ENCODE data around the gene WNK1.
"Not testable (repeated sequence)": the region's sequence is repeated elsewhere in the genome, so short reads cannot be mapped to it uniquely, and the experiment has no call there.

Gene WNK1

DNA sequence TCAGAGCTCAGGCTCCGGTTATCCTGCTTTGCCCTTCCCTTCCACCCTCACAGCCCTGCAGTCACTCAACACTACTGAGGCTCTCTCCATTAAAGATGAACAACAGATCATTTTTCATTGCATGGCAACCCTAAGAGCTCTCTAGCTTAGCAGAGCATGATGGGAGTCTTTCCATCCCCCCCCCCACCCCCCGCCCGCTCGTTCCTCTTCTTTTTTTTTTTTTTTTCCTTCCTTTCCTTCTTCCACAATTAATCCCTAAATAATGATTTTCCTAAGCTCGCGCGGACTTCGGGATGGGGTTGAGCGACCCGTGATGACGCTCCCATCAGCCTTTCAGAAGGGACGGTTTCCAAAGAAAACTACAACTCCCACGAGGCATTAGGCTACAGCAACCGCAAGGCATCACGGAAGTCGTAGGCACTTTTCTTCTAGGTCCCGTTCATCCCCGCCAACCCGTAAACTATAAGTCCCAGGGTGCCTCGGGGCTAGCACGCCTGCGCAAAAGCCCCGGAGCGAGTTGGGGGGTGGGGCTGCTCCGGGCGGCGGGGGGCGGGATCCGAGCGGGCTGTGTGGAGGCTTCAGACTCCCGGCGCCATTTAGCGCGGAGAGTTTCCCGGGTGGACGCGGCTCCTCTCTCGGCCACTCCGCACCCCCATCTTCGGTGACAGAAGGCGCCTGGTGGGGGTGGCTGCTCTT is at the start of gene WNK1:
Gene WNK1 (plus strand): TSS at position 581 of the 696 bp plus-strand sequence. CDS start 987 bp downstream, outside the sequence.
- in situ Hi-C loops (cut with HindIII; ENCODE audit: low sequenced_read_pairs), result no loop called here
- DNase-seq (ENCODE audit: low read depth), result peak; percentile 98
- peak within 1 kb of the TSS; percentile 90 for H3K4me3 ChIP-seq (ENCODE audit: low read depth, low read length)
- TF ChIP-seq, protein P1, sequence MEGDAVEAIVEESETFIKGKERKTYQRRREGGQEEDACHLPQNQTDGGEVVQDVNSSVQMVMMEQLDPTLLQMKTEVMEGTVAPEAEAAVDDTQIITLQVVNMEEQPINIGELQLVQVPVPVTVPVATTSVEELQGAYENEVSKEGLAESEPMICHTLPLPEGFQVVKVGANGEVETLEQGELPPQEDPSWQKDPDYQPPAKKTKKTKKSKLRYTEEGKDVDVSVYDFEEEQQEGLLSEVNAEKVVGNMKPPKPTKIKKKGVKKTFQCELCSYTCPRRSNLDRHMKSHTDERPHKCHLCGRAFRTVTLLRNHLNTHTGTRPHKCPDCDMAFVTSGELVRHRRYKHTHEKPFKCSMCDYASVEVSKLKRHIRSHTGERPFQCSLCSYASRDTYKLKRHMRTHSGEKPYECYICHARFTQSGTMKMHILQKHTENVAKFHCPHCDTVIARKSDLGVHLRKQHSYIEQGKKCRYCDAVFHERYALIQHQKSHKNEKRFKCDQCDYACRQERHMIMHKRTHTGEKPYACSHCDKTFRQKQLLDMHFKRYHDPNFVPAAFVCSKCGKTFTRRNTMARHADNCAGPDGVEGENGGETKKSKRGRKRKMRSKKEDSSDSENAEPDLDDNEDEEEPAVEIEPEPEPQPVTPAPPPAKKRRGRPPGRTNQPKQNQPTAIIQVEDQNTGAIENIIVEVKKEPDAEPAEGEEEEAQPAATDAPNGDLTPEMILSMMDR (IDR thresholded peaks at IDR 0.05; ENCODE audit: low read depth, low read length, missing control alignments), result no peak

DNA sequence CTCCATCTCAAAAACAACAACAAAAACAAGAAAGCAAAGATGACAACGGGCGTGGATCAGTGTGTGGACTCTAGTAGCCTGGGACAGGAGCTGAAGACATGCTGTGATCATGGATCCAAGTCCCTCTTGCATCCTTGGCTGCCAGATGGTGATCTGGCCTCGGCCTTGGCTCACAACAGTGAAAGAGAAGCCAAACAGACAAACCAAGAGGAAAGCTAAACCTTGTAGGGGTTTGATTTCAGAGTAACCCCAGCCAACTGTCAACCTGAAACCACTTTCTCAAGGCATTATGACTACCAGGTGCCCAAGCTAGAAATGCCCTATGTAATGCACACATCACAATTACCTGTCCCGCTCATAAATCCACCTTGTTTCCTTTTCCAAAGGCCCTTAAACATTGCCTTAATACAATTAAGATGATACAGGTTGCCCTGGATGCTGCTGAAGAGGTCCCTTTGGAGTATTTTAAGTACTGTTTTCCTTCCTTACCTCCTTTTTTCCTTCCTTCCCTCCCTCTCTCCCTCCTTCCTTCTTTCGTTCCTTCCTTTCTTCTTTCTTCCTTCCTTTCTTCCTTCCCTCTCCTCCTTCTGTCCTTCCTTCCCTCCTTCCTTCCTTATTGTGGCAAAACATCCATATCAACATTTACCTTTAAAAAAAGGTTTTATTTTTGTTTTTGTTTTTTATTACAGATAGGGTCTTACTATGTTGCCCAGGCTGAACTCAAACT is 47.7 kb upstream of the WNK1 start:
- H3K4me3 ChIP-seq (ENCODE audit: low read depth, low read length), result no peak overlapping the region
- TF ChIP-seq, protein P1 (IDR thresholded peaks at IDR 0.05; ENCODE audit: low read depth, low read length, missing control alignments), result no peak
- no peak for DNase-seq (ENCODE audit: low read depth)
- in situ Hi-C loops (cut with HindIII; ENCODE audit: low sequenced_read_pairs), result no loop called here

DNA sequence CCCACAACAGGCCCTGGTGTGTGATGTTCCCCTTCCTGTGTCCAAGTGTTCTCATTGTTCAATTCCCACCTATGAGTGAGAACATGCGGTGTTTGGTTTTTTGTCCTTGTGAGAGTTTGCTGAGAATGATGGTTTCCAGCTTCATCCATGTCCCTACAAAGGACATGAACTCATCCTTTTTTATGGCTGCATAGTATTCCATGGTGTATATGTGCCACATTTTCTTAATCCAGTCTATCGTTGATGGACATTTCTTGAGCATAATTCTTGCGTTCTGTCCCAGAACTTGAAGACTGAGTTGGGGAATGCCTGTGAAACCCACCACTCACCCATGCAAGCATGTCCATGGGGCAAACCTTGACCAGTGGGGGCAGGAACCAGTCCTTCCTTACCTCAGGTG is 44.3 kb upstream of the WNK1 start:
- in situ Hi-C loops (cut with HindIII; ENCODE audit: low sequenced_read_pairs); DNase-seq (ENCODE audit: low read depth): not testable (repeated sequence)

DNA sequence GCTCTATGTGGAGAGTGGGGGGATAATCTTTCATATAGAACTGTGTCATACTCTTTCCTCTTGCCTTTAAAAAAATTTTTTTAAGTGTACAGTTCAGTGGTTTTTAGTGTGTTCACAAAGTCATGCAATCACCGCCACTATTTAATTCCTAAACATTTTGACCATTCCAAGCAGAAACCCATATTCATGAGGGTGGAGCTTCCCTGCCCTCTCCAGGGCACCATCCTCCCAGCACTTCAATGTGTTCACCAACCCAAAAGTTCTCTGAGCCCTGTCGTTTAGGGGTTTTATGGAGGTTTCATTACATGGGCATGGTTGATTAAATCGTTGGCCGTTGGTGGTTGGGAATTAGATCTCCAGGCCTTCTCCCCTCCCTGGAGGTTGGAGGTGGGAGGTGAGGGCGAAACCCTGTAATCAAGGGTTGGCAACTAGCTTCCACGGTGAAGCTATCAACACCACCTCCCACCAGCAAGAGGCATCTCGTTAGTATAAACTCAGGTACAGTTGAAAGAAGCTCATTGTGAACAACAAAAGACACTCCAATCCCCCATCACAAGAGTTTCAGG is 42.8 kb upstream of the WNK1 start:
- TF ChIP-seq, protein P1 (IDR thresholded peaks at IDR 0.05; ENCODE audit: low read depth, low read length, missing control alignments), result no peak
- DNase-seq (ENCODE audit: low read depth), result no peak
- H3K4me3 ChIP-seq (ENCODE audit: low read depth, low read length), result no peak overlapping the region
- in situ Hi-C loops (cut with HindIII; ENCODE audit: low sequenced_read_pairs), result no loop called here

More for the DNA sequence above, 44.3 kb upstream of the WNK1 start:
- H3K4me3 ChIP-seq (ENCODE audit: low read depth, low read length), result not testable (repeated sequence)

DNA sequence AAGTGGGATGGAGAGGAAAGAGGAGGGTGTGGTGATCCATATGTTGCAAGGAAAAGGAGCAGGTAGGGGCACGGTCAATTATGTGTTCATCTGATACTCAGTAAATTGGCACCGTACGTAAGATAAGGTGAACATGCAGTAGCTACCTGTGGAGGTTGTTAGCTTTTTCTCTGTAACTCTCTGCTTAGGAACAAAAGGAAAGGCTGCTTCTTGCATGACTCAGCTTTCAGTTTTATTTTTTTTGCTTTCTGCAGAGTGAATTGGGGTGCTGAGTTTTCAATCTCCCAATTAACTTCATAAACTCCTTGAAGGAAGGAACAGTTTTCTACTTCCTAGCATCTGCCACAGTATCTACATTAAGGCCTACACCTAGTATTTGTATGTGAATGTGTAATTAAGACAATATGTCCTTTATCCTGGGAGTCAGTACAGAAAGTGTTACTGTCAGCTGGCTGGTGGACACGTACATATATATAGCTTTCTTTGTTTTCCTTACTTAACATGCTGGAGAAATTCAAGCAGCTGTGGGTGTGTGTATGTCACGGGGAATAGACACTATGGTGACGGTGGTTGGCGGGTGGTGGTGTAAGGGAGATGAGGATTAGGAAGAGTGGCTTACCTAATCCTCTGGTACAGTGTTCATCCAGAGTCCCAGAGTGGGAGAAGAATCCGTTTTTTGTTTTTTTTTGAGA is 40.1 kb upstream of the WNK1 start:
- TF ChIP-seq, protein P1 (IDR thresholded peaks at IDR 0.05; ENCODE audit: low read depth, low read length, missing control alignments), result no peak
- in situ Hi-C loops (cut with HindIII; ENCODE audit: low sequenced_read_pairs), result no loop called here
- no peak overlapping the region for H3K4me3 ChIP-seq (ENCODE audit: low read depth, low read length)
- DNase-seq (ENCODE audit: low read depth), result no peak

DNA sequence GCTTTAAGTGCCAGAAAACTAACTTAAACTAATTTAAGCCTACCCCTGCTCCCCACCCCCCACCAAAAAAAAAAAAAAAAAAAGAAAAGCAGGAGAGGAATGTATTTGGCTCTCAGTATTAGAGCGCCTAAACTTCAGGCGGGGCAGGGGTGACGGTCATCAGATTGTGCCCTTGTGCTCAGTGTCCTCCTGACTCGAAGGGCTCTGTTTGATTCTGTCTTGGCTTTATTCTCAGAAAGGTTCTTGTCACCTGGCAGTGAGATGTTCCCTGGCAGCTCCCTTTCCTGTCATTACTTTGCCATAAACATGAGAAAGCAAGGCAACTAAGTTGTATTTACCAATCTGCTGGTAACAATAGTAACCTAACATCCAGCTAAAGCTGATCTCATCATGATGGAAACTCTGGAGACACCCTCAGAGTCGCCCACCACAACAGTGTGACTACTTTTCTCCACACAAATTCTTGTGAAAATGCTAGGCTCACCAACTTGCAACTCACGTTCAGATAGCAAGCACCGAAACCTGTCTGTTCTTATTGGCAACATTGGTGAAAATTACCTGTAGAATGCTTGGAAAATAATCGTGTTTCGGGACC is 39.0 kb upstream of the WNK1 start:
- in situ Hi-C loops (cut with HindIII; ENCODE audit: low sequenced_read_pairs), result no loop called here
- no peak overlapping the region for H3K4me3 ChIP-seq (ENCODE audit: low read depth, low read length)
- no peak for DNase-seq (ENCODE audit: low read depth)
- TF ChIP-seq, protein P1 (IDR thresholded peaks at IDR 0.05; ENCODE audit: low read depth, low read length, missing control alignments), result no peak

Measured in astrocyte of the cerebellum (primary cell).